Caco-2 (cell line): Measurements from ENCODE around the gene HS1BP3. TPM values are rescaled to one million over a fixed set of nuclear protein-coding genes. Genes with fewer than 3 reads are reported as not detected.
A peak's percentile ranks its signal among the peaks of the same experiment; 100 is the strongest.

Source experiments
- BruUV-seq: library from RNA; stranded (reverse); fragments of 400-500 nt; replicated peaks from 2 replicates; lab custom pipeline; 2021; lab: Mats Ljungman, UMichigan
- CTCF ChIA-PET: fragments of 300-600 bp; sonication (Branson Sonifier 250); formaldehyde crosslinking; loops from one replicate; lab custom pipeline; 2022; ENCODE audit warnings: antibody characterized with exemption; lab: Charles Lee
- POLR2A ChIA-PET: fragments of 300-600 bp; sonication (Branson Sonifier 250); formaldehyde crosslinking; loops from one replicate; lab custom pipeline; 2022; ENCODE audit warnings: antibody characterized with exemption; lab: Charles Lee
- DNase-seq, 2 experiments: peaks; one replicate each; pipeline versions ENCODE4 v3.0.0 to v3.0.0-alpha.2; 2020 to 2022
- H3K27me3 ChIP-seq: replicated peaks from 2 replicates; pipeline ENCODE4 v1.6.0; 2011; ENCODE audit warnings: low read length; ENCODE audit not compliant: control insufficient read depth, insufficient read depth
- H3K36me3 ChIP-seq: 2 replicates; pipeline ENCODE4 v1.5.1; 2011; ENCODE audit warnings: low read length; ENCODE audit not compliant: control insufficient read depth, insufficient read depth
- H3K4me1 ChIP-seq: fragments of 250-450 bp; sonication (Bioruptor Pico); 2 replicates; pipeline ENCODE4 v1.5.1; 2020; ENCODE audit warnings: mild to moderate bottlenecking
- H3K4me3 ChIP-seq: 2 replicates; pipeline ENCODE4 v1.5.1; 2011; ENCODE audit warnings: low read depth, mild to moderate bottlenecking, control low read depth, low read length
- H3K9me3 ChIP-seq: fragments of 250-450 bp; sonication (Bioruptor Pico); 2 replicates; pipeline ENCODE4 v1.5.1; 2020; ENCODE audit warnings: mild to moderate bottlenecking, moderate library complexity
- H3K27ac Mint-ChIP-seq: one replicate; pipeline ENCODE4 v1.8.0; 2022; ENCODE audit warnings: mixed read lengths; ENCODE audit not compliant: unreplicated experiment
- H3K27me3 Mint-ChIP-seq: one replicate; pipeline ENCODE4 v1.8.0; 2022; ENCODE audit warnings: mixed read lengths; ENCODE audit not compliant: insufficient read depth, unreplicated experiment
- H3K36me3 Mint-ChIP-seq: one replicate; pipeline ENCODE4 v1.8.0; 2022; ENCODE audit warnings: mild to moderate bottlenecking, mixed read lengths; ENCODE audit not compliant: insufficient read depth, unreplicated experiment
- H3K4me1 Mint-ChIP-seq: one replicate; pipeline ENCODE4 v1.8.0; 2022; ENCODE audit warnings: low read depth, mixed read lengths; ENCODE audit not compliant: unreplicated experiment
- H3K4me3 Mint-ChIP-seq: one replicate; pipeline ENCODE4 v1.8.0; 2022; ENCODE audit warnings: mild to moderate bottlenecking, moderate library complexity, mixed read lengths; ENCODE audit not compliant: unreplicated experiment
- H3K9me3 Mint-ChIP-seq: one replicate; pipeline ENCODE4 v1.8.0; 2022; ENCODE audit warnings: mixed read lengths; ENCODE audit not compliant: unreplicated experiment
- CTCF ChIP-seq, 2 experiments: fragments of 200-600 bp in 1 of 2; IDR thresholded peaks; 1 replicate in 1 of 2; 2 replicates in 1 of 2; pipeline versions ENCODE4 v1.5.1 to v1.8.0; 2011 to 2022; ENCODE audit warnings: antibody characterized with exemption in 1 of 2, control low read depth in 1 of 2, inconsistent platforms in 1 of 2, low read depth in 1 of 2, low read length in 1 of 2, mild to moderate bottlenecking in 1 of 2, moderate library complexity in 1 of 2; ENCODE audit not compliant: insufficient read depth in 1 of 2, severe bottlenecking in 1 of 2, unreplicated experiment in 1 of 2
- intact Hi-C: fragments of 100-400 bp; cut with micrococcal nuclease; formaldehyde crosslinking; loops from one replicate; pipeline ENCODE4 v1.10.0; 2022; ENCODE audit not compliant: unreplicated experiment
- total RNA-seq: library from RNA; stranded (reverse); gene quantifications from 2 replicates; pipeline ENCODE4 v1.2.3, GENCODE V29; 2022

Gene HS1BP3
- total RNA-seq, 1 experiment from 2014 or later: 31.1 TPM

- no peak overlapping the region for H3K4me3 ChIP-seq
- peaks cover 48% of the 10 kb centered on the region for H3K4me1 ChIP-seq
- no peak overlapping the region for H3K4me3 Mint-ChIP-seq
- intact Hi-C loops: loop anchor here (5.0 kb wide), 1 partner anchor 63 kb away; no protein-coding TSS in a partner anchor
- no peaks in the 10 kb centered on the region for H3K36me3 ChIP-seq
- POLR2A ChIA-PET: no interaction called here
- no peak overlapping the region for H3K27ac Mint-ChIP-seq
- H3K36me3 Mint-ChIP-seq: peaks cover 9% of the 10 kb centered on the region
- H3K9me3 ChIP-seq: no peaks in the 10 kb centered on the region
- no TSS peak for BruUV-seq
- CTCF ChIA-PET: interaction anchor here (0.5 kb wide), 1 partner anchor 148 kb away, joined by 3 read pairs; no protein-coding TSS in a partner anchor
- no peaks in the 10 kb centered on the region for H3K27me3 ChIP-seq
- no peaks in the 10 kb centered on the region for H3K27me3 Mint-ChIP-seq
- H3K9me3 Mint-ChIP-seq: no peaks in the 10 kb centered on the region
- TF ChIP-seq CTCF (IDR thresholded peaks at IDR 0.05; ENCODE audit: insufficient read depth in 1 of 2, low read depth in 1 of 2, low read length in 1 of 2, severe bottlenecking in 1 of 2, unreplicated experiment in 1 of 2): no peak
- no peak for DNase-seq
- peaks cover 23% of the 10 kb centered on the region for H3K4me1 Mint-ChIP-seq
These were observed 60.8 kb downstream of the HS1BP3 start for GRCh38 chr2:20589975-20590703.

- ChIA-PET POLR2A (no interaction called here), CTCF (interaction anchor here (0.5 kb wide), 1 partner anchor 147 kb away, joined by 3 read pairs; no protein-coding TSS in a partner anchor)
- no peaks in the 10 kb centered on the region for H3K36me3 ChIP-seq
- no peaks in the 10 kb centered on the region for H3K9me3 ChIP-seq
- peaks cover 48% of the 10 kb centered on the region for H3K4me1 ChIP-seq
- no TSS peak for BruUV-seq
- Mint-ChIP-seq H3K27ac (no peak overlapping the region), H3K4me3 (no peak overlapping the region), H3K4me1 (peaks cover 30% of the 10 kb centered on the region), H3K9me3 (no peaks in the 10 kb centered on the region), H3K36me3 (peaks cover 9% of the 10 kb centered on the region), H3K27me3 (no peaks in the 10 kb centered on the region)
- peak in 1 of 2 experiments; percentile 12 for DNase-seq
- TF ChIP-seq CTCF (IDR thresholded peaks at IDR 0.05; ENCODE audit: insufficient read depth in 1 of 2, low read depth in 1 of 2, low read length in 1 of 2, severe bottlenecking in 1 of 2, unreplicated experiment in 1 of 2): no peak
- H3K4me3 ChIP-seq: no peak overlapping the region
- H3K27me3 ChIP-seq: no peaks in the 10 kb centered on the region
- intact Hi-C loops: no loop called here
These were observed 61.7 kb downstream of the HS1BP3 start for GRCh38 chr2:20588918-20589871.
